Astrocyte of the cerebellum (primary cell): Measurements from ENCODE around the gene NEK3.
"Not testable (repeated sequence)": the region's sequence is repeated elsewhere in the genome, so short reads cannot be mapped to it uniquely, and the experiment has no call there.

Experiments used
- DNase-seq: peaks from one replicate; pipeline ENCODE4 v3.0.0-alpha.2; 2011; ENCODE audit warnings: low read depth
- H3K4me3 ChIP-seq: 2 replicates; pipeline ENCODE4 v1.5.1; 2011; ENCODE audit warnings: mild to moderate bottlenecking, low read depth, low read length, moderate library complexity
- CTCF ChIP-seq: IDR thresholded peaks from 2 replicates; pipeline ENCODE4 v1.5.1; 2012; ENCODE audit warnings: low read length, low read depth, moderate library complexity, mild to moderate bottlenecking; ENCODE audit errors: missing control alignments
- in situ Hi-C: cut with HindIII; loops from 2 replicates; pipeline ENCODE4 v1.10.0; 2017; ENCODE audit warnings: low sequenced_read_pairs

NEK3 gene

GRCh38 chr13:52194184-52194868 is 34.9 kb upstream of the NEK3 start:
- peak; percentile 18 for TF ChIP-seq CTCF
- in situ Hi-C loops: no loop called here
- peak; percentile 68 for DNase-seq
- H3K4me3 ChIP-seq: peak overlapping the region; percentile 78

GRCh38 chr13:52193587-52194183 is 34.3 kb upstream of the NEK3 start:
- in situ Hi-C loops, DNase-seq: not testable (repeated sequence)

GRCh38 chr13:52187424-52188187 is 28.2 kb upstream of the NEK3 start:
- in situ Hi-C loops, H3K4me3 ChIP-seq: not testable (repeated sequence)
- DNase-seq: peak; percentile 22

More at GRCh38 chr13:52193587-52194183, 34.3 kb upstream of the NEK3 start:
- peak overlapping the region; percentile 78 for H3K4me3 ChIP-seq

- in situ Hi-C loops: no loop called here
- no peak overlapping the region for H3K4me3 ChIP-seq
- no peak for TF ChIP-seq CTCF
- DNase-seq: no peak
Measured at GRCh38 chr13:52187029-52187423, 27.6 kb upstream of the NEK3 start.

GRCh38 chr13:52181316-52181954 is 22.0 kb upstream of the NEK3 start:
- DNase-seq, in situ Hi-C loops, H3K4me3 ChIP-seq: not testable (repeated sequence)

- H3K4me3 ChIP-seq: no peak overlapping the region
- no peak for DNase-seq
- in situ Hi-C loops: no loop called here
- no peak for TF ChIP-seq CTCF
Measured at GRCh38 chr13:52179925-52180324, 20.5 kb upstream of the NEK3 start.

GRCh38 chr13:52177276-52177675 is 17.9 kb upstream of the NEK3 start:
- no peak for TF ChIP-seq CTCF
- in situ Hi-C loops: no loop called here

GRCh38 chr13:52173970-52174369 is 14.6 kb upstream of the NEK3 start:
- in situ Hi-C loops, H3K4me3 ChIP-seq, DNase-seq: not testable (repeated sequence)

More at GRCh38 chr13:52177276-52177675, 17.9 kb upstream of the NEK3 start:
- no peak overlapping the region for H3K4me3 ChIP-seq
- DNase-seq: no peak
